Tibial nerve (tissue), 4 donors: ENCODE results near the gene FMOD.

ENCODE experiments used
- CTCF ChIP-seq, 5 experiments: fragments of 200-600 bp in 3 of 5; fragments of 450-650 bp in 2 of 5; sonication (generic) in 3 of 5; IDR thresholded peaks; one replicate each; pipeline ENCODE4 v1.5.1; 2016 to 2019; ENCODE audit warnings: antibody characterized with exemption in 5 of 5, mild to moderate bottlenecking in 3 of 5, moderate library complexity in 2 of 5
- EP300 ChIP-seq, 2 donors: sonication (generic); formaldehyde crosslinking; IDR thresholded peaks; one replicate each; pipeline ENCODE4 v1.6.1; 2017; ENCODE audit warnings: antibody characterized with exemption in 2 of 2, mild to moderate bottlenecking in 1 of 2
- POLR2A ChIP-seq, 2 donors: fragments of 450-650 bp; IDR thresholded peaks; one replicate each; pipeline ENCODE4 v1.6.1; 2017; ENCODE audit warnings: antibody characterized with exemption in 2 of 2, mild to moderate bottlenecking in 2 of 2, moderate library complexity in 2 of 2

GRCh38 chr1:203308923-203309331 lies 42.0 kb downstream of the FMOD start:
- TF ChIP-seq CTCF (IDR thresholded peaks at IDR 0.05) (no peak), EP300 (IDR thresholded peaks at IDR 0.05) (peak in 1 of 2 donors; percentile 42), POLR2A (IDR thresholded peaks at IDR 0.05) (no peak)
